Fibroblast of skin of scalp (primary cell): ENCODE results near the gene TARBP1.
"Not testable (repeated sequence)": the region's sequence is repeated elsewhere in the genome, so short reads cannot be mapped to it uniquely, and the experiment has no call there.

ENCODE experiments used
- DNase-seq: peaks from one replicate; pipeline ENCODE4 v3.0.0-alpha.2; 2013

The TARBP1 gene

GRCh38 chr1:234434706-234435105, 44.3 kb downstream of the TARBP1 start:
- DNase-seq = no peak

GRCh38 chr1:234433563-234434285, 45.3 kb downstream of the TARBP1 start:
- DNase-seq = peak; percentile 5

- no peak for DNase-seq
Measured at GRCh38 chr1:234431255-234431654, 47.7 kb downstream of the TARBP1 start.

GRCh38 chr1:234430691-234431090, 48.3 kb downstream of the TARBP1 start:
- DNase-seq = no peak

GRCh38 chr1:234429434-234429806, 49.6 kb downstream of the TARBP1 start:
- DNase-seq = no peak

- no peak for DNase-seq
Measured at GRCh38 chr1:234427950-234428646, 50.9 kb downstream of the TARBP1 start.

- DNase-seq = no peak
Measured at GRCh38 chr1:234413990-234414389, 65.0 kb downstream of the TARBP1 start.

- DNase-seq = no peak
Measured at GRCh38 chr1:234413485-234413884, 65.5 kb downstream of the TARBP1 start.

GRCh38 chr1:234412830-234413229, 66.1 kb downstream of the TARBP1 start:
- no peak for DNase-seq

- DNase-seq = peak; percentile 3
Measured at GRCh38 chr1:234409328-234409727, 69.7 kb downstream of the TARBP1 start.

- no peak for DNase-seq
Measured at GRCh38 chr1:234408757-234409156, 70.2 kb downstream of the TARBP1 start.

GRCh38 chr1:234406871-234407270, 72.1 kb downstream of the TARBP1 start:
- DNase-seq = no peak

GRCh38 chr1:234405676-234406075, 73.3 kb downstream of the TARBP1 start:
- no peak for DNase-seq

GRCh38 chr1:234402939-234403338, 76.0 kb downstream of the TARBP1 start:
- no peak for DNase-seq

GRCh38 chr1:234401658-234402057, 77.3 kb downstream of the TARBP1 start:
- no peak for DNase-seq

- no peak for DNase-seq
Measured at GRCh38 chr1:234400773-234401172, 78.2 kb downstream of the TARBP1 start.

- DNase-seq = not testable (repeated sequence)
Measured at GRCh38 chr1:234399515-234399914, 79.5 kb downstream of the TARBP1 start.

GRCh38 chr1:234398849-234399381, 80.1 kb downstream of the TARBP1 start:
- DNase-seq = no peak

- DNase-seq = peak; percentile 5
Measured at GRCh38 chr1:234397732-234398131, 81.2 kb downstream of the TARBP1 start.

- no peak for DNase-seq
Measured at GRCh38 chr1:234396871-234397270, 82.1 kb downstream of the TARBP1 start.

- DNase-seq = no peak
Measured at GRCh38 chr1:234396092-234396491, 82.9 kb downstream of the TARBP1 start.

GRCh38 chr1:234395297-234395696, 83.7 kb downstream of the TARBP1 start:
- no peak for DNase-seq

- DNase-seq = no peak
Measured at GRCh38 chr1:234393190-234393589, 85.8 kb downstream of the TARBP1 start.

GRCh38 chr1:234388094-234388493, 90.9 kb downstream of the TARBP1 start:
- DNase-seq = no peak
